Measurements from ENCODE around the gene ADARB1. TPM values are rescaled to one million over a fixed set of nuclear protein-coding genes. Genes with fewer than 3 reads are reported as not detected.

ADARB1 gene
- total RNA-seq, 1 donor from 2014 or later = 14.0 TPM

DNA sequence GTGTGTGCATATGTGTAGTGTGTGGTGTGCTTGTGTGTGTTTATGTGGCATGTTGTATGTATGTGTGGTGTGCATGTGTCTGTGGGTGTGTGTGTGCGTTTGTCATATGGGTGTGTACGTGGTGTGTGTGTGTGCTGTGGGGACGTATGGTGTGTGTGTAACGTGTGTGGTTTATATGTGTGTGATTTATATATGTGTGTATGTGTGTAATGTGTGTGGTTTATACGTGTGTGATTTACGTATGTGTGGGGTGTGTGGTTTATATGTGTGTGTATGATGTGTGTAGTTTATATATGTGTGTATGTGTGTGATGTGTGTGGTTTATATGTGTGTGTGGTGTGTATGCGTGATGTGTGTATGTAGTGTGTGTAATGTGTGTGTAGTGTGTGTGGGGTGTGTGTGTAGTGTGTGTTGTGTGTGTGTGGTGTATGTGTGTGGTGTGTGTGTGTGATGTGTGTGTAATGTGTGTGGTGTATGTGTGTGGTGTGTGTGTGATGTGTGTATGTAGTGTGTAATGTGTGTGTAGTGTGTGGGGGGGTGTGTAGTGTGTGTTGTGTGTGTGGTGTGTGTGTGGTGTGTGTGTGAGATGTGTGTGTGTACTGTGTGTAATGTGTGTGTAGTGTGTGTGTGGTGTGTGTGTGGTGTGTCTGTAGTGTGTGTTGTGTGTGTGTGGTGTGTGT, 32.3 kb upstream of the ADARB1 start:
- TF ChIP-seq, protein P1, sequence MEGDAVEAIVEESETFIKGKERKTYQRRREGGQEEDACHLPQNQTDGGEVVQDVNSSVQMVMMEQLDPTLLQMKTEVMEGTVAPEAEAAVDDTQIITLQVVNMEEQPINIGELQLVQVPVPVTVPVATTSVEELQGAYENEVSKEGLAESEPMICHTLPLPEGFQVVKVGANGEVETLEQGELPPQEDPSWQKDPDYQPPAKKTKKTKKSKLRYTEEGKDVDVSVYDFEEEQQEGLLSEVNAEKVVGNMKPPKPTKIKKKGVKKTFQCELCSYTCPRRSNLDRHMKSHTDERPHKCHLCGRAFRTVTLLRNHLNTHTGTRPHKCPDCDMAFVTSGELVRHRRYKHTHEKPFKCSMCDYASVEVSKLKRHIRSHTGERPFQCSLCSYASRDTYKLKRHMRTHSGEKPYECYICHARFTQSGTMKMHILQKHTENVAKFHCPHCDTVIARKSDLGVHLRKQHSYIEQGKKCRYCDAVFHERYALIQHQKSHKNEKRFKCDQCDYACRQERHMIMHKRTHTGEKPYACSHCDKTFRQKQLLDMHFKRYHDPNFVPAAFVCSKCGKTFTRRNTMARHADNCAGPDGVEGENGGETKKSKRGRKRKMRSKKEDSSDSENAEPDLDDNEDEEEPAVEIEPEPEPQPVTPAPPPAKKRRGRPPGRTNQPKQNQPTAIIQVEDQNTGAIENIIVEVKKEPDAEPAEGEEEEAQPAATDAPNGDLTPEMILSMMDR (IDR thresholded peaks at IDR 0.05; ENCODE audit: insufficient read depth, low read length, severe bottlenecking) = no peak
- no peak for DNase-seq (ENCODE audit: low read depth)
- peak; percentile 92 for FAIRE-seq
- Histone ChIP-seq H3K27me3 (ENCODE audit: control insufficient read depth, insufficient read depth, low read length) (no peaks in the 10 kb centered on the region), H3K4me3 (ENCODE audit: low read depth, low read length) (no peak overlapping the region), H3K36me3 (ENCODE audit: control insufficient read depth, insufficient read depth, low read length) (no peaks in the 10 kb centered on the region)

DNA sequence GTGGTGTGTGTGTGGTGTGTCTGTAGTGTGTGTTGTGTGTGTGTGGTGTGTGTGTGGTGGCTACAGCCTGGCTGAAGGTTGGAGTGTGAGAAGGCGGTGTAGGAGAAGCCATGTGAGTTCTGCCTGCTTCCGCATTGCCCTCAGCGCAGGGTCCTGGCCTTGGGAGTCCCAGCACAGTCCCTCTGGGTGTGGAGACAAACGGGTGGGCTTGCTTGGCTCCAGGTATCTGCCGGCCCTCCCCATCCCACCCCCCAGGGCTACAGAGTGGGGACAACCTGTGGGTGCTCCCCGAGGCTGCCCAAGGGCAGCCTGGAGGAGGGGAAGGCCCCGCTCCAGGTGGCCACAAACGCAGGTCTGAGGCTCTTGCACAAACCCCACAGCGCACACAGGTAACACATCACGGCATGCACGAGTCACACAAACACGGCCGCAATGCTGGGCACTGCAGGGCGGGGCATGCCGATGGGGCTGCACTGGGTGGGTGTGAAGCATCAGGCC, 31.7 kb upstream of the ADARB1 start:
- Histone ChIP-seq H3K36me3 (ENCODE audit: control insufficient read depth, insufficient read depth, low read length) (no peaks in the 10 kb centered on the region), H3K27me3 (ENCODE audit: control insufficient read depth, insufficient read depth, low read length) (no peaks in the 10 kb centered on the region), H3K4me3 (ENCODE audit: low read depth, low read length) (no peak overlapping the region)
- TF ChIP-seq, protein P1 (IDR thresholded peaks at IDR 0.05; ENCODE audit: insufficient read depth, low read length, severe bottlenecking) = no peak
- FAIRE-seq = no peak
- DNase-seq (ENCODE audit: low read depth) = no peak

DNA sequence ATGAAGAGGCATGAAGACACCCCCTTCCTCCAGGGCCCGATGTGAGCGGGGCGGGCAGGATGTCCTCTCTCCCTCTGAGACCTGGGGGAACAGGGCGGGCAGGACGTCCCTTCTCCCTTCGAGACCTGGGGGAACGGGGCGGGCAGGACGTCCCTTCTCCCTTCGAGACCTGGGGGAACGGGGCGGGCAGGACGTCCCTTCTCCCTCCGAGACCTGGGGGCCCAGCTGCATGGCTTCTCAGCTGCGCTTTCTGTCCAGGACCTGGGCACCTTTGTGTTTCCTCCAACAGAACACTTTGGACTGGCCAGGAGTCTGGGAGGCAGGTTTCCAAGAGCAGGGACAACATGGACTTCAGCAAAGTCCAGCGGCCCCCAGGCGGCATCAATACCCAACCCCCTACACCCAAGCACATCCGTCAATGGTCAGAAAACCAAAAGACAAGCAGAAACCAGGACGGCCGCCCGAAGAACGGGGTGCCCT, 30.8 kb upstream of the ADARB1 start:
- no peak for FAIRE-seq
- Histone ChIP-seq H3K36me3 (ENCODE audit: control insufficient read depth, insufficient read depth, low read length) (no peaks in the 10 kb centered on the region), H3K4me3 (ENCODE audit: low read depth, low read length) (no peak overlapping the region), H3K27me3 (ENCODE audit: control insufficient read depth, insufficient read depth, low read length) (no peaks in the 10 kb centered on the region)
- TF ChIP-seq, protein P1 (IDR thresholded peaks at IDR 0.05; ENCODE audit: insufficient read depth, low read length, severe bottlenecking) = no peak
- no peak for DNase-seq (ENCODE audit: low read depth)

DNA sequence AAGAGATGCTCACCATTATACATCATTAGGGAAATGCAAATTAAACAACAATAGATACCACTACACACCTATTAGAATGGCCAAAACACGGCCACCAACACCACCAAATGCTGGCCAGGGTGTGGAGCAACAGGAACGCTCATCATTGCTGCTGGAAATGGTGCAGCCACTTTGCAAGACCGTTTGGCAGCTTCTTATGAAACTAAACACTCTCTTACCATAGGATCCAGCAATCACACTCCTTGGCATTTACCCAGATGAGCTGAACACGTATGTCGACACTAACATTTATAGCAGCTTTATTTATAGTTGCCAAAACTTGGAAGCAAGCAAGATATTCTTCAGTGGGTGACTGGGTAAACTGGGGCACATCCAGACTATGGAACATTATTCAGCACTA, 28.9 kb upstream of the ADARB1 start:
- Histone ChIP-seq H3K27me3 (ENCODE audit: control insufficient read depth, insufficient read depth, low read length) (no peaks in the 10 kb centered on the region), H3K4me3 (ENCODE audit: low read depth, low read length) (no peak overlapping the region), H3K36me3 (ENCODE audit: control insufficient read depth, insufficient read depth, low read length) (no peaks in the 10 kb centered on the region)
- FAIRE-seq (no peak), DNase-seq (ENCODE audit: low read depth) (no peak)
- TF ChIP-seq, protein P1 (IDR thresholded peaks at IDR 0.05; ENCODE audit: insufficient read depth, low read length, severe bottlenecking) = no peak

DNA sequence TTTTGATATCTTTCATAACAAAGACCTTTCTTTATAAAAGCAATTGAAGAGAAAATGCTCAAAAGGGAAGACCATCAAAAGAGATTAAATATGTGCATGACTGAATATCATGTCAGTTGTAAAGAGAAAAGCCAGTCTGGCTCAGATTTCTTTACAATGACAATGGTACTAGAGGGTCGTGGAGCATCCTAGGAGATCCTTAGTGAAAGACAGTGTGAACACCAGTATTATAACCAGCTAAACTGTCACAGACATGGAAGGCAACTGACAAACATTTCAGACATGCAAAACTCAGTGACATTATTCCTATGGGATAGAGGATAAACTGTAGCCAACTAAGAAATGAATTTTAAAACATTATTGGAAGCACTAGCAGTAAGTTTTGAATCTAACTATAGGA, 27.1 kb upstream of the ADARB1 start:
- no peak for DNase-seq (ENCODE audit: low read depth)
- H3K27me3 ChIP-seq (ENCODE audit: control insufficient read depth, insufficient read depth, low read length) = no peaks in the 10 kb centered on the region
- no peak overlapping the region for H3K4me3 ChIP-seq (ENCODE audit: low read depth, low read length)
- H3K36me3 ChIP-seq (ENCODE audit: control insufficient read depth, insufficient read depth, low read length) = no peaks in the 10 kb centered on the region
- TF ChIP-seq, protein P1 (IDR thresholded peaks at IDR 0.05; ENCODE audit: insufficient read depth, low read length, severe bottlenecking) = no peak
- no peak for FAIRE-seq

Measured in bronchial epithelial cell (primary cell).